NCI-H526 treated with DMSO at 0.1 percent for 48 hours (cell line): ENCODE results near the gene CYP4F2.
"Not testable (repeated sequence)": the region's sequence is repeated elsewhere in the genome, so short reads cannot be mapped to it uniquely, and the experiment has no call there.

Source experiments
- DNase-seq: peaks from one replicate; lab custom pipeline; 2025; lab: John Stamatoyannopoulos, UW

CYP4F2 gene

GRCh38 chr19:15899561-15899960 is 1.7 kb upstream of the CYP4F2 start:
- not testable (repeated sequence) for DNase-seq

DNA sequence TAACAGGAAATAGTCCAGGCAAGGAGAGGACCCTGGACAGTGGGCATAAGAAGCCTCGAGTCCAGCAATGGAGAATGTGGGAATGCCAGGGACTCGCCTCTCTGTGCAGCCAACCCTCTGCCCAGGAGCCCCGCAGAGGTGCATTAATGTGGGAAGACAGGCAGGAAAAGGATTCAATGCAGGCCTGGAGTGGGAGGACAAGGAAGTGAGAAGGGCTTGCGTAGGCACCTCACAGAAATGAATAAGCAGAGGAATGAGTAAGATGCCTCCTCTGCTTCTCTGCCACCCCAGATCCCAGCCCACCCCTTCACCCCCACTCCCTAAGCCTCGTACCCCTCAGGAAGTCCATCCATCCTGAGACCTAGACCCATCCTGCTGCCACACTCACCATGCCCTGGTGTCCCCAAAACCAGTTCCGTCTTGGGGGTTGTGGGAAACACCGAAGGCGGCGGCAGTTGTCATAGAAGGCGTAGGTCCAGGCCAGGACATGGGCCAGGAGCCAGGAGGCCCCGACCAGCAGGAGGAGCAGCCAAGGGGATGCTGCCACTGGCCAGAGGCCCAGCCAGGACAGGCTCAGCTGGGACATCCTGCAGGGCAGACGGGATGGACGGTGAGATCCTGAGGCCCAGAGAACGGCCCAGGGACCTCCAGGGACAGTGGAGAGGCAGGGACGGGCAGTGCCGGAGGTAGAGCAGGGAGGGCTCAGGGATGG is 692 bp downstream of the CYP4F2 start:
- no peak for DNase-seq

- no peak for DNase-seq
Observed at GRCh38 chr19:15895876-15896430, 1.9 kb downstream of the CYP4F2 start.

- DNase-seq: no peak
Observed at GRCh38 chr19:15894359-15894758, 3.5 kb downstream of the CYP4F2 start.

GRCh38 chr19:15893477-15893876 is 4.4 kb downstream of the CYP4F2 start:
- no peak for DNase-seq

DNA sequence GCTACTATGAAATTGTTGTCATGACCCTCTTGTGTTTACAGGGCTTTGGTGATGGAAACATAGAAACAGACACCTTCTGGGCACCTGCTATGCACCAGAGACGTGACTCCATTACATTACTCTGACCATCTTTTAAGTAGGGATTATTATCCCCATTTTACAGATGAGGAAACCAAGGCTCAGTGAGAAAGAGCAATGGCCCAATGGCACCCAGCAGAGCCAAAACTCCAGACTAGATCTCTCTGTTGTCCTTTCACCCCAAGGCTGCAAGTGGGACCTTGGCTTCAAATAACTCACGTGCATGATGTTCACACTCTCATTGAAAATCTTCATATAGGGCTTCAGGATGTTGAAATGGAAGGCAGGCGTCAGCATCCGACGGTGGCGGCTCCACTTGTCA is 5.9 kb downstream of the CYP4F2 start:
- DNase-seq: no peak

- no peak for DNase-seq
Observed at GRCh38 chr19:15891434-15891833, 6.4 kb downstream of the CYP4F2 start.

GRCh38 chr19:15889339-15889738 is 8.5 kb downstream of the CYP4F2 start:
- not testable (repeated sequence) for DNase-seq

DNA sequence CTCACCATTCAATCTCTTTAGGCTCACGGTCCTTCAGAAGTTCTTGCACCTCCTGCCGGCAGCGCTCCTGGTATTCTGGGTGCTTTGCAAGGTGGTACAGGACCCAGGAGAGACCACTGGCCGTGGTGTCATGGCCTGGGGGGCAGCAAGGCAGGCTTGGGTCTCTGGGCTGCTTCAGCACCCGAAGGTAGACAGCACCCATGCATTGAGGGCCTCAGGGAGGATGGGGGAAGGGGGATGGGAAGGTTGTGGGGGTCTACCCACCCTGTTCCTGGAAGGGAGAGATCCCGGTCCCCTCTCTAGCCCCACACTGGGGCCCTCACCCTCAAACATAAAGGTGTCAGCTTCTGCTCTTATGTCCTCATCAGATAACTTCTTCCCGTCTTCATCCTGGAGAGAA is 12.0 kb downstream of the CYP4F2 start:
- no peak for DNase-seq

DNA sequence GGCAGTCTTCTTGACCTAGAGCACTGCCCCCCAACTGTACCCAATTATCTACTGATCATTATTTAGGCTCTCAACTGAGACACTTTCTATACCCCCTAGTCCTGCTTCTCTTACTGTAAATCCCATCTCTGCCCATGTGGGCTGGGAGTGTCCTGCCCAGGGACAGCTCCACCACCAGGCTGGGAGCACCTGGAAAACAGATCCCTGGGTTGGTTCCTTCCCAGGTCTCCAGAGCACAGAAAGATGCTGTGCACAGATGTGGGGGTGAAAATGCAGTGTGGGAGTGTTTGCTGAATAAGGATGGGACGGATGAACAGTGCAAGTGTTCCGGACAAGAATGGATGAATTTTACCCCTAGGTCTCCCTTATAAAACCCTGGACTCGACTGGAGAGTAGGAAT is 12.7 kb downstream of the CYP4F2 start:
- DNase-seq: no peak

DNA sequence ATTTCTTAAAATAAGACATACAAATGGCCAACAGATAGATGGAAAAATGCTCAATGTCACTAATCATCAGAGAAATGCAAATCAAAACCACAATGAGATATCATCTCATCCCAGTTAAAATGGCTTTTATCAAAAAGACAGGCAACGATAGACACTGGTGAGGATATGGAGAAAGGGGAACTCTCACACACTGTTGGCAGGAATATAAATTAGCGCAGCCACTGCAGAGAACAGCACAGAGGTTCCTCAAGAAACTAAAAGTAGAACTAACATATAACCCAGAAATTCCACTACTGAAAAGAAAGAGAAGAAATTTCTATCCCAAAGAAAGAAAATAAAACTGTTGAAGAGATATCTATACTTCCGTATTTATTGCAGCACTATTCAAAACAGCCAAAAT is 14.5 kb downstream of the CYP4F2 start:
- not testable (repeated sequence) for DNase-seq

DNA sequence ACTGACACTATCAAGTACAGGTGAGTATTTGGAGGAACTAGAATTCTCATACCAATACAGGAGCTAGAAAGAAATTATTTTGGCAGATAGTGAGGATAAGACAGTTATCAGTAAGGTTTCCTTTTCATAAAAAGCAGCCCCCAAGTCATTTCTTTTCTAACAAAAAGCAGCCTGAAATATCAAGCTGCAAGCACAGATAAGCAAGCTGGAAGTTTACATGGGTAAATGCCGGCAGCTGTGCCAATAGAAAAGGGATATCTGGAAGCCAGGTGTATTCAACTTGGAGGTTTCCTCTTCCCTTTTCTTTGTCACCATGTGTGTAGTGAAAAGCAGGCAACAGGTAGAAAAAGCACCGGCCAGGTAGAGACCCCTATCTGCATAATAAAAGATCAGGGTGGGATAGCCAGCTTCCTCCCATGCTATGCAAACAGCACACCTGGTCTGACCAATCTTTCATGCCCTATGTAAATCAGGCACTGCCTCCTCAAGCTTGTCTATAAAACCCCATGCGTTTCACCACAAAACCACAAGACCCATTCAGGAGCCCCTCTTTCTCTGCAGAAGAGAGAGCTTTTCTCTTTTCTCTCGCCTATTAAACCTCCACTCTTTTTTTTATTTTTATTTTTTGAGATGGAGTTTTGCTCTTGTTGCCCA is 22.9 kb downstream of the CYP4F2 start:
- DNase-seq: no peak

DNA sequence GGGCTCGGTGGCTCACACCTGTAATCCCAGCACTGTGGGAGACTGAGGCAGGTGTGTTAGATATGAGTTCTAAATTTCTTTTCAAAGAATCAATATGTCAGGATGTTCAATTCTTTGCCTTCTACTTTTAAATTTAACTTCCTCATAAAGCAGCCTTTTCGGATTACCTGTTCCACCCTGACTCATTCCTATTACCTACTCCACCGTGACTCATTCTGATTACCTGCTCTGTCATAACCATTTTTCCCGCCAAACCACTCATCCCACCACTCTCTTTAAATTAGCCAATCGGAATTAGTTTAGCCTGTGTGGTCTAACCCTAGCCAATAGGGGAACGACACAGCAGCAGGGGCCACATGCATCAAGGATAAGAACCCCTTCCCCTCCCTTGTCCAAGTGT is 24.1 kb downstream of the CYP4F2 start:
- not testable (repeated sequence) for DNase-seq

DNA sequence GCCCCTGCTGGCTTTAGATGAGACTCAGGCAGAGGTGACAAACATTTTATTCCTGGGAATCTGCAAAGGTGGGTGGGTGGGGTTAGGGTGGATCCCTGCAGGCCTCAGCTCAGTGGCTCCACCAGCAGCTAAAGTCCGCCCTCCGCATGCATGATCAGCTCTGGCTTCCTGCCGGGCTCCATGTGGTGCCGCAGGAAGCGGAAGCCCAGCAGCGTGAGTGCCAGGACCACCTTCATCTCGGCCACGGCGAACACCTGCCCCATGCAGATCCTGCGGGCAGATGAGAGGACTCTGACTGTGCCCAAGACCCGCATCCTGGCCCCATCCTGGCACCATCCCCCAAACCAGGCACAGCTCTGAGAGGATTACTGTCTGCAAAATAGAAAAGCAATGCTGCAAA is 26.3 kb downstream of the CYP4F2 start:
- peak; percentile 15 for DNase-seq

DNA sequence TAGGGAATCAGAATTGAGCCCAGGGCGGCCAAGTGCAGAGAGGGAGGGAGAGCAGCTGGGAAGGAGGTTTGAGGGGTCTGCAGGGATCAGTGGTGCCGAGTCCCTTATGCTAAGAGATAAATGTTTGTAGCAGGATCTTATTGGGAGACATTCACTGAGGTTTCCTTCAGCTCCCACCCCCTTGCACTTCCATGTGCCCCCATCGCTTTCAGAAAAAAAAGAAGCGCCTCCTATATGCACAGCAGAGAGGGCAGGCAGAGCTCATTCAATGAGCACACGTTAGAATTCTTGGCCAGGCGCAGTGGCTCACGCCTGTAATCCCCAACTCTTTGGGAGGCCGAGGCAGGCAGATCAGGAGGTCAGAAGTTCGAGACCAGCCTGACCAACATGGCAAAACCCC is 28.0 kb downstream of the CYP4F2 start:
- no peak for DNase-seq

DNA sequence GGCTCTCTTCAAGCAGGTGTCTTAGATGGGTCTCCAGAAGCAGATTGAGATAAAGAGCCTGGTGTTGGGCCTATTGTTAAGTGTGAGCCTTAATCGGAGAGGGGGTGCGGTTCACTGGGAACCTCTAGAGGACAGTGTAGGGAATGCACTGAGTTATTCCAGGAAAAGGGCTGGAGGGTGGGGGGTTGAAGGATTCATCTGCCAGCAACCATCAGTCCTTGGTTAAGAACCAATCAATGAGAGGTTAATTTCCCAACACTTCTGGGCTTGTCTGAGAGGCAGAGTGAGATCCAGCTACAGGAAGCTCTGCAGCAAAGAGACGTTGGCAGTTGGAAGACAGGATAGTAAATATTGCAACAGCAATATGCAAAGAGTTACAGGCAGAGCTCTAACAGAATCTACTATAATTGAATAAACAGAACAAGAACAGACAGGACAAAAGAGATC is 28.7 kb downstream of the CYP4F2 start:
- peak; percentile 90 for DNase-seq

DNA sequence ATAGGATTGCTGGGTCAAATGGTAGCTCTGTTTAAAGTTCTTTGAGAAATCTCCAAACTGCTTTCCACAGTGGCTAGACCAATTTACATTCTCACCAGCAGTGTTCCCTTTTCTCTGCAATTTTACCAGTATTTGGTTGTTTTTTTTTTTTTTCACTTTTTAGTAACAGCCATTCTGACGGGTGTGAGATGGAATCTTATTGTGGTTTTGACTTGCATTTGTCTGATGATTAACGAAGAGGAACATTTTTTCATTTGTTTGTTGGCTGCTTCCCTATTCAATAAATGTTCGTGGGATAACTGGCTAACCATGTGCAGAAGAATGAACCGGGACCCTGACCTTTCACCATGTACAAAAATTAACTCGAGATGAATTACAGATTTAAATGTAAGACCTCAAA is 31.2 kb downstream of the CYP4F2 start:
- no peak for DNase-seq

GRCh38 chr19:15864824-15865223 is 33.0 kb downstream of the CYP4F2 start:
- no peak for DNase-seq

- DNase-seq: no peak
Observed at GRCh38 chr19:15863272-15863671, 34.6 kb downstream of the CYP4F2 start.

DNA sequence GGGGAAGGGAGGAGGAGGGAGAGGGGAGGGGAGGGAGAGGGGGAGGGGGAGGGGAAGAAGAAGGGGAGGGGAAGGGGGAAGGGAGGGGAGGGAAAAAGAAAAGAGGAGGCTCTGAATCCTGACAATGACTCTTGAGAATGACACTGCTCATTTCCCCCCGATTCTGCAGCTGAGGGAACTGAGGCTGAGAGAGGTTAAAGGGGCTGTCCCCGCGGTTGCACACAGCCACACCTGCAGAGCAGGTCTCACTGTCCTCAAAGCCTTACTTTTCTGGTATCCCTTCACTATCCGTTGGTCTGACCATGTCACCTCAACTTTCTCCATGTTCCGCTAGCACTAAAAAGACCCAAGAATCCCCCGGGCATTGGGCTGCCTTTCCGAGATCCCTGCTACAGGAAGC is 35.4 kb downstream of the CYP4F2 start:
- no peak for DNase-seq

- no peak for DNase-seq
Observed at GRCh38 chr19:15860522-15860921, 37.4 kb downstream of the CYP4F2 start.

GRCh38 chr19:15859187-15859586 is 38.7 kb downstream of the CYP4F2 start:
- DNase-seq: no peak

GRCh38 chr19:15850385-15850784 is 47.5 kb downstream of the CYP4F2 start:
- DNase-seq: no peak

DNA sequence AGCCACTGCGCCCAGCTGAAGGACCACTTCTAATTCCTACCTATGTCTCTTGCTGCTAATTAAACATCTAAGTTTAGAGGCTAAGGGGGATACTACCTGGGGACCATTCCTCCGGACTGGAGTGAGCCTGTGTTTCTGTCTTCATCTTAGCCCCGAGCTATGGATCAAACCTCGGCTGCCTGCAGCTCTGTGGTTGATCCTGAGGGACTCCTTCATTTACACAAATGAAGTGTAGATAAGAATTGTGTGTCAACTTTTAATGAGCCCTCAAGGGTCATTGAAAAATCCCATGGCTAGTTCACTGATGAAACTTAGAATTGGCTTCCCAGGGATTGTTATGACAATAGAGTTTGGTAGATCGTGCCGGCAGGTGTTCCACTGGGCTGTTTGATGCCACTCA is 51.0 kb downstream of the CYP4F2 start:
- no peak for DNase-seq
